ENCODE results near the gene PKNOX1.
"Not testable (repeated sequence)": the region's sequence is repeated elsewhere in the genome, so short reads cannot be mapped to it uniquely, and the experiment has no call there.

PKNOX1 gene

GRCh38 chr21:42986125-42986783 is 11.9 kb downstream of the PKNOX1 start:
- DNase-seq (ENCODE audit: low read depth) = peak; percentile 38

DNA sequence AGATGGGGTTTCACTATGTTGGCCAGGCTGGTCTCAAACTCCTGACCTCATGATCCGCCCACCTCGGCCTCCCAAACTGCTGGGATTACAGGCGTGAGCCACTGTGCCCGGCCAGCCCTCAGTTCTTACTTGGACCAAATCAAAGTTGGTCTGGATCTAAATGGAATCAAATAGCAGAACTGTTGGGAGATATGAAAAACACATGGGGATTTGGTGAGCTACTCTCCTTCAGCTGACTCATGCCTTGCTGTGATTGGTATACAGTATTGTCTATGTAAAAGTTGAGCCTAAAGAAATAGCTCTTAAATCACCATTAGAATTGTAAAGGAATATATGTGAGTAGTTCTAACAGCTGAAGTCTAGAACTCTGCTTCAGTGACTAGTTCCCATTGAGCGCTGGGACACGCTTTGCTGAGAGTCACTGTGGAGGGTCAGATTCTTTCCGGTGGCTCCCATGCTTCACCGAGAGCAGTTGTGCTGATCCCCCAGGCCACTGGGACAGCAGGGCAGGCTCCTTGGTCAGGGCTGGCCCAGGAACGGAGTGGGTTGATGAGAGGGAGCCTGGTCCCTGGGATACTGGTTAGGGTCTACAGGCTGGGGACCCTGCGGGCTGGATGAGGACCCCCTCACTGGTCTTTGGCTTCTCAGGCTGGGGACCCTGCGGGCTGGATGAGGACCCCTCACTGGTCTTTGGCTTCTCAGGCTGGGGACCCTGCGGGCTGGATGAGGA is 14.0 kb downstream of the PKNOX1 start:
- peak; percentile 30 for DNase-seq (ENCODE audit: low read depth)

DNA sequence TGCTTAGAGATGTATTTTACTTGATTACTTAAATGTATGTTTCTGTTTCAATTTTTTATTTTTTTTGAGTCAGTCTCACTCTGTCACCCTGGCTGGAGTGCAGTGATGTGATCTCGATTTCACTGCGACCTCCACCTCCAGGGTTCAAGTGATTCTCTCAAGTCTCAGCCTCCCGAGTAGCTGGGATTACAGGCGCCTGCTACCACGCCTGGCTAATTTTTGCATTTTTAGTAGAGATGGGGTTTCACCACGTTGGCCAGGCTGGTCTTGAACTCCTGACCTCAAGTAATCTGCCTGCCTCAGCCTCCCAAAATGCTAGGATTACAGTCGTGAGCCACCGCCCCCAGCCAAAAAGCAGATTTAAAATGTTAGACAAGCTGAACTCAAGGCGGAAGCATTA is 15.0 kb downstream of the PKNOX1 start:
- not testable (repeated sequence) for DNase-seq (ENCODE audit: low read depth)

GRCh38 chr21:42989816-42990650 is 15.7 kb downstream of the PKNOX1 start:
- DNase-seq (ENCODE audit: low read depth) = no peak

- peak; percentile 95 for DNase-seq (ENCODE audit: low read depth)
Measured at GRCh38 chr21:42991992-42992740, 17.8 kb downstream of the PKNOX1 start.

DNA sequence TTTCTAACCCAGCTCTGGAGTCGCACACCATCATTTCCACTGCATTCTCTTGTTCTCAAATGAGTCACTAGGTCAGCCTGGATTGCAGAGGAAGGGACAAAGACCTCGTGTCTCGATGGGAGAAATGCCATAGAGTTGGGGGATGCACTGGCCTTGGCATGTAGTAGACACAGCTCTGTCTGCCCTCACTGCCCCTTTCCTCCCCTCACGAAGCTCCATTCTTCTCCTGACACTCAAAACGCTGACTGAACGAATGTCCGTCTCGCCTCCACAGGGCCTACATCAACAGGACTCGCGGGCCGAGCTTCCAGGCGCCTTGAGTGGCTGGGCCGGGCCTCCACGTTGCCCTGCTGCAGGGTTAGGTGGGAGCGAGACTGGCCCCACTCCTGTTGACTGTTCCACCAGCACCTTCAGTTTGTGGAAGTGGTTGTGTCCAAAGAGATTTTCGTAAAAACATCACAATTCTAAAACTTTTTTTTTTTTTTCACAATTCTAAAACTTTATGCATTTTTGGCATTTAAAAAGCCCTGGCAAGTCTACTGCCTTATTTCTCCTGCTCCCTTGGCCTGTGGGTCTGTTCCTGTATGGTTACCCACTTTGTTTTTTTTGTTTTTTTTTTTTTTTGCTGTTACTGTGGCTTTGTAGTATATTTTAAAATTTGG is 18.8 kb downstream of the PKNOX1 start:
- peak; percentile 38 for DNase-seq (ENCODE audit: low read depth)

- DNase-seq (ENCODE audit: low read depth) = peak; percentile 95
Measured at GRCh38 chr21:42997053-42997452, 22.7 kb downstream of the PKNOX1 start.

GRCh38 chr21:42997983-42998382 is 23.6 kb downstream of the PKNOX1 start:
- DNase-seq (ENCODE audit: low read depth) = not testable (repeated sequence)

DNA sequence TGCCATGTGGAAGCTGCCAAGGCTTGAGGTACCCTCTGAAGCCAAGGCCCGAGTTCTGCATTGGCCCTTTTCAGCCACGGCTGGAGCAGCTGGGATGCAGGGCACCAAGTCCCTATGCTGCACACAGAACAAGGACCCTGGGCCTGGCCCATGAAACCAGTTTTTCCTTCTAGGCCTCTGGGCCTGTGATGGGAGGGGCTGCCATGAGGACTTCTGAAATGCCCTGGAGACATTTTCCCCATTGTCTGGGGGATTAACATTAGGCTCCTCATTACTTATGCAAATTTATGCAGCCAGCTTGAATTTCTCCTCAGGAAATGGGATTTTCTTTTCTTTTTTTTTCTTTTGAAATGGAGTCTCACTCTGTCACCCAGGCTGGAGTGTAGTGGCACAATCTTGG is 24.8 kb downstream of the PKNOX1 start:
- not testable (repeated sequence) for DNase-seq (ENCODE audit: low read depth)

- DNase-seq (ENCODE audit: low read depth) = not testable (repeated sequence)
Measured at GRCh38 chr21:43000041-43000440, 25.7 kb downstream of the PKNOX1 start.

GRCh38 chr21:43001316-43001715 is 27.0 kb downstream of the PKNOX1 start:
- DNase-seq (ENCODE audit: low read depth) = no peak

DNA sequence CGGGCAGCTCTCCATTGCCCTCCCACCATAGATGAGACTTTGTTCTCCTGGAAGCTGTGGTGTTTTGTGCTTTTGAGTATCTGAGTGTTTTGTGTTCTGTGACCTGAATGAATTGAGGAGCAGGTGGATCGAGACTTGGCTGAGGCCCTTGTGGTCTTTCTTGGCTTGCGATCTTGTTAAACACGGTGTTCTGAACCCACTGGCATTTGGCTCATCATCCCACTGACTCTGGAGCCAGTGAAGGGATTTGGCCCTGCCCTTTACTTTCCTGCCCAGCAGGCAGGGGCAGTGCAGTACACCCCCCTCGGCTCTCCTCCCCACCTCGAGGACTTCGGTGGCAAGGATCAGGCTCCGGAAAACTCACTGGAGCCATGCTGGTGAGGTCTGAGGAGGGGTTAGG is 30.6 kb downstream of the PKNOX1 start:
- DNase-seq (ENCODE audit: low read depth) = no peak

DNA sequence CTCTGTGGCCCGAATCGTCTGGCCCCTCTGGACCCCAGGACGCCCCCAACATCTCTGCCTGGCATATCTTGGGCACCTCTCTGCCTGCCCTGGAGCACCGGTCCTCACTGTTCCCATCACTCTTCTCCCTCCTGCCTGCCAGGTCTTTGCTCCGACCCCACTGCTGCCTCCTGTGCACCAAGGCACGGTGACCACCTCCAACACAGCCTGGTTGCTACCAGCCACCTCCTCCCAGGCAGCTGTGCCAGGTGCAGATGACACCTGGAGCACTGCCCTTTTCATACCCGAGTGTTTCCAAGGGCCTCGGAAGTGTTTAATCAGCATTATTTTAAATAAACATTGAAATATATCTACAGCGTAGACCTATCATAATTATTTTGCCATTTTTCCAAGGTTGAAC is 31.3 kb downstream of the PKNOX1 start:
- no peak for DNase-seq (ENCODE audit: low read depth)

- DNase-seq (ENCODE audit: low read depth) = not testable (repeated sequence)
Measured at GRCh38 chr21:43006051-43006873, 31.9 kb downstream of the PKNOX1 start.

DNA sequence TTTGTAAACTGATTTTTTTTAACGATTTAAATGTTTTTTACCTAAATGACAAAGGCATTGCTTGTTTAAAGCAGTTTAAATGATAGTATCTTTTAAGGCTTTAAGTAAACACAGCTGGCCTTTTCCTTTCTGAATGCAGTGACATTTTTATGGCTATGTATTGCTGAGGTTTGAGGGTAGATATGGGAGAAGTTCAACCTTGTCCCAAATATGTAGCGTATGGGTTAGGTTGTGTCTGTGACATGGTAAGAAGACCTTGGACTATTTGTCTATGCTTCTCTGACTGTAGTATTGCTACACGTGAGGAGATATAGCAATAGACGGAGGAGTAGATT is 32.5 kb downstream of the PKNOX1 start:
- no peak for DNase-seq (ENCODE audit: low read depth)

DNA sequence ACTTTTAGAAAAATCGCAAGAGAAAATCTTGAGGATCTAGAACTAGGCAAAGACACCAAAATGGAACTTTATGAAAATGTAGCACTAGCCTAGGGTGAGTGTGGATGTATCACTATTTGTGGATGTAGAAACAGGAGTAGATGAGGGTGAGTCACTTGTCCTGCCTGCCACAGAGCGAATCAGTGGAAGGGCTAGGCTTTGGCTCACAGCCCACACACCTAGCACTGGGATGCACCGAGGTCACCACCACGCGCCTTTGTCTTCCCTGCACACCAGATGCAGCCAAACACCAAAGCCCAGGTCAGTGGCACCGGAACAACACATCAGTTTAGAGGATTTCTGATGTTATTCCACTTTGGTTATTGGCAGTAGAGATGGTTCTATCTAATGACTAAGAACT is 38.2 kb downstream of the PKNOX1 start:
- DNase-seq (ENCODE audit: low read depth) = peak; percentile 34

DNA sequence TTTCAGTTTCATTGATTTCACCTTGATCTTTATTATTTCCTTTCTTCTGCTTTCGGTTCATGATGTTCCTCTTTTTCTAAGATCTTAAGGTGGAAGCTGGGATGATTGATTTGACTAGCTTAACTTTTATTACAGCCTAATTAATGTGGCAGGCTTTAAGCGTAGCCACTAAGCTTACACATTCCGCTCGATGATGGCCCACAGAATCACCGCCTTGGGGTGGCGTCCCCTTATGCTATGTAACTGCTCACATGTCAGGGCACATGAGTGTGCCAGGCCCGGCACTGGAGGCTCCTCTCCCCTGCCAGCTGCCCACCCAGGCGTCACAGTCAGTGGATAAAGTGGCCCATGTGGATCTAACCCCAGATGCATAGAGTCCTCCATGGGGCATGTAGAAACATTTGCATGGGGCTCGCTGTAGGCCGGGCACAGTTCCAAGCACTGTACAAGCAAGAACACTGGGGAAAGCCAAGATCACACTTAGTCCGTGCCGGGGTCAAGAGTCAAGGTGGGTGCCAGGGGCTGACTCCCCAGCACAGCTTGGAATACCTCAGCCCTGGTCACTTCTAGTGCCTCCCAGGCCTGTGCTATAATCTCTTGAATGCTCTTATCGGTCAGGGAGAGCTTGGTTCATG is 41.7 kb downstream of the PKNOX1 start:
- DNase-seq (ENCODE audit: low read depth) = no peak

DNA sequence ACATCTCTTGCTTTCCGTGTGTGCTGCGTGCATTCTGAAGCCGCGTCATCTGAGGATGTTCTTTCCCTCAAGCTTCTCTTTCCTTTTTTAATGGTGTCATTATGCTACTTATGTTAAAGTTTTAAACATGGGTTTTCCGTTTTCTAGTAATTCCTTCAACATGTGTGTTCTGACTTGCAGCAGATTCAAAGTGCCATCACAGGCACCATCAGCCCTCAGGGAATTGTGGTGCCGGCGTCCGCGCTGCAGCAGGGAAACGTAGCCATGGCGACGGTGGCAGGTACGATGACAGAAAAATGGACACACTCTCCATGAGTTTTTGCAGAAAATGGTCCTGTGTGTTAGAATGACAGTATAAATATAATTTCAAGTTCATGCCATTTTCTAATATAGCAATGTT is 42.4 kb downstream of the PKNOX1 start:
- DNase-seq (ENCODE audit: low read depth) = no peak

DNA sequence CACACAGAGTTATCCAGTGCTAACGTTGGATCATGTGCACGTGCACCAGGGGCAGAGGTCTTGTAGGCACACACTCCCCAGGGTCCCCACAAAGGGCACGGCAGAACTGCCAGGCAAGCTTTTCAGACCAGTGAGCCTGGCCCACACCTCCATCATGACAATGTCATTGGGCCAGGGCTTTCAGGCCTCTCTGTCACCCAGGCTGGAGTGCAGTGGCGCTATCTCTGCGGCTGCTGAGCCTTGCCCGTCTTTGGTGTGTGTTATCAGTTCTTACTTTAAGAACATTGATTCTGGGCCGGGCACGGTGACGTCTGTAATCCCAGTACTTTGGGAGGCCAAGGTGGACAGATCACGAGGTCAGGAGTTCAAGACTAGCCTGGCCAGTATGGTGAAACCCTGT is 44.2 kb downstream of the PKNOX1 start:
- no peak for DNase-seq (ENCODE audit: low read depth)

GRCh38 chr21:43020177-43020576 is 45.8 kb downstream of the PKNOX1 start:
- DNase-seq (ENCODE audit: low read depth) = no peak

Measured in ELR (cell line).